Measurements from ENCODE around the gene RPE65. TPM values are rescaled to one million over a fixed set of nuclear protein-coding genes. Genes with fewer than 3 reads are reported as not detected.
"Not testable (repeated sequence)": the region's sequence is repeated elsewhere in the genome, so short reads cannot be mapped to it uniquely, and the experiment has no call there.

RPE65 gene
- total and polyA plus RNA-seq, 8 donors, result not detected

GRCh38 chr1:68495532-68495931 is 45.8 kb upstream of the RPE65 start:
- H3K36me3 ChIP-seq, result no peaks in the 10 kb centered on the region
- 86 to 87% methylated on average over 3 of the region's 3 CpGs for WGBS, 2 donors
- intact Hi-C loops (cut with DNase I), result no loop called here
- no peak for TF ChIP-seq CTCF (IDR thresholded peaks at IDR 0.05)
- FAIRE-seq (no peak), DNase-seq (no peak), ATAC-seq (no peak)
- no peak overlapping the region for H3K27ac ChIP-seq
- no peak overlapping the region for H3K4me3 ChIP-seq
- no peaks in the 10 kb centered on the region for H3K27me3 ChIP-seq
- H3K9me3 ChIP-seq, result no peaks in the 10 kb centered on the region
- H3K4me1 ChIP-seq, result peaks cover 8 to 10% (median 9%) of the 10 kb centered on the region in 3 donors

GRCh38 chr1:68493193-68493592 is 43.4 kb upstream of the RPE65 start:
- Histone ChIP-seq H3K9me3 (no peaks in the 10 kb centered on the region), H3K4me1 (peaks cover 8 to 10% (median 9%) of the 10 kb centered on the region in 3 donors), H3K27me3 (no peaks in the 10 kb centered on the region), H3K4me3 (no peak overlapping the region), H3K36me3 (no peaks in the 10 kb centered on the region), H3K27ac (no peak overlapping the region)
- FAIRE-seq, result no peak
- intact Hi-C loops (cut with DNase I), result no loop called here
- TF ChIP-seq CTCF (IDR thresholded peaks at IDR 0.05), result no peak
- ATAC-seq, result no peak
- 87 to 88% methylated on average over 2 of the region's 2 CpGs for WGBS, 2 donors
- no peak for DNase-seq

- intact Hi-C loops (cut with DNase I); H3K36me3 ChIP-seq; H3K27ac ChIP-seq; DNase-seq; H3K9me3 ChIP-seq; FAIRE-seq; H3K27me3 ChIP-seq; H3K4me1 ChIP-seq; ATAC-seq; H3K4me3 ChIP-seq: not testable (repeated sequence)
- 94 to 97% methylated on average over 6 of the region's 6 CpGs for WGBS, 2 donors
These were observed 42.5 kb upstream of the RPE65 start for GRCh38 chr1:68492255-68492654.

DNA sequence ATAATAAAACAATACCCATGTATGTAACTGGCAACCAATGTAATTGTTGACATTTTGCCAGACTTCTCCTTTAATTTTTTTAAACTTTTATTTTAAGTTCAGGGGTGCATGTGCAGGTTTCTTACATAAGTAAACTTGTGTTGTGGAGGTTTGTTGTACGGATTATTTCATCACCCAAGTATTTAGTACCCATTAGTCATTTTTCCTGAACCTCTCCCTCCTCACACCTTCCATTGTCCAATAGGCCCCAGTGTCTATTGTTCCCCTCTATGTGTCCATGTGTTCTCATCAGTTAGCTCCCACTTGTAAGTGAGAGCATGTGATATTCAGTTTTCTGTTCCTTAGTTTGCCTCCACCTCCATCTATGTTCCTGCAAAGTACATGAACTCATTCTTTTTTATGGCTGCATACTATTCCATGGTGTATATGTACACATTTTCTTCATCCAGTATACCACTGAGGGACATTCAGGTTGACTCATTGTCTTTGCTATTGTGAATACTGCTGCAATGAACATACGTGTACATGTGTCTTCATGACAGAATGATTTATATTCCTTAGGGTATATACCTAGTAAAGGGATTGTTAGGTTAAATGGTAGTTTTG is 40.4 kb upstream of the RPE65 start:
- intact Hi-C loops (cut with DNase I), result no loop called here
- Histone ChIP-seq H3K27me3 (no peaks in the 10 kb centered on the region), H3K4me3 (no peak overlapping the region), H3K9me3 (no peaks in the 10 kb centered on the region), H3K36me3 (no peaks in the 10 kb centered on the region), H3K27ac (no peak overlapping the region), H3K4me1 (no peaks in the 10 kb centered on the region)
- FAIRE-seq (no peak), DNase-seq (no peak), ATAC-seq (no peak)
- 94% methylated on average over 2 of the region's 2 CpGs for WGBS, 2 donors
- no peak for TF ChIP-seq CTCF (IDR thresholded peaks at IDR 0.05)

GRCh38 chr1:68485431-68486022 is 35.8 kb upstream of the RPE65 start:
- Histone ChIP-seq H3K4me1 (no peaks in the 10 kb centered on the region), H3K36me3 (no peaks in the 10 kb centered on the region), H3K4me3 (no peak overlapping the region), H3K9me3 (no peaks in the 10 kb centered on the region), H3K27ac (no peak overlapping the region), H3K27me3 (no peaks in the 10 kb centered on the region)
- no peak for DNase-seq
- intact Hi-C loops (cut with DNase I), result no loop called here
- ATAC-seq, result no peak
- FAIRE-seq, result no peak
- WGBS, 2 donors, result 61 to 86% methylated on average over 3 of the region's 3 CpGs
- no peak for TF ChIP-seq CTCF (IDR thresholded peaks at IDR 0.05)

Data from pancreas (tissue), 10 donors.